AG08395 (cell line): ENCODE data around the gene SCML1.

ENCODE experiments used
- DNase-seq: peaks from one replicate; pipeline ENCODE4 v3.0.0; 2012; ENCODE audit warnings: mixed read lengths, low spot score

SCML1 gene

GRCh38 chrX:17788956-17789562 lies 51.8 kb downstream of the SCML1 start:
- no peak for DNase-seq

- no peak for DNase-seq
These were observed 55.5 kb downstream of the SCML1 start for GRCh38 chrX:17792826-17793225.

GRCh38 chrX:17798921-17799320 lies 61.6 kb downstream of the SCML1 start:
- no peak for DNase-seq

GRCh38 chrX:17801431-17801830 lies 64.1 kb downstream of the SCML1 start:
- DNase-seq: no peak

GRCh38 chrX:17802756-17803155 lies 65.5 kb downstream of the SCML1 start:
- no peak for DNase-seq

GRCh38 chrX:17803449-17803848 lies 66.2 kb downstream of the SCML1 start:
- no peak for DNase-seq
